Endothelial cell of umbilical vein (primary cell): ENCODE data around the gene KIFC3.

ENCODE experiments used
- EZH2 ChIP-seq: IDR thresholded peaks from 2 replicates; pipeline ENCODE4 v1.6.1; 2012; ENCODE audit warnings: borderline replicate concordance, low read depth, mild to moderate bottlenecking, moderate library complexity, low read length, inconsistent platforms; ENCODE audit not compliant: severe bottlenecking
- FOS ChIP-seq: IDR thresholded peaks from 2 replicates; pipeline ENCODE4 v1.6.1; 2011; ENCODE audit warnings: mild to moderate bottlenecking, low read length, moderate library complexity, borderline replicate concordance; ENCODE audit not compliant: insufficient read depth
- GATA2 ChIP-seq: IDR thresholded peaks from 2 replicates; pipeline ENCODE4 v1.7.0; 2011; ENCODE audit warnings: low read depth, mild to moderate bottlenecking, moderate library complexity, mixed read lengths, low read length; ENCODE audit not compliant: insufficient read length, insufficient read depth
- JUN ChIP-seq: IDR thresholded peaks from 2 replicates; pipeline ENCODE4 v1.6.1; 2011; ENCODE audit warnings: borderline replicate concordance, low read depth; ENCODE audit not compliant: insufficient read length, insufficient read depth
- MYC ChIP-seq: IDR thresholded peaks from one replicate; pipeline ENCODE4 v1.6.1; 2011; ENCODE audit warnings: mild to moderate bottlenecking, low read depth, low read length
- POLR2A ChIP-seq: IDR thresholded peaks from 2 replicates; pipeline ENCODE4 v1.6.1; 2012; ENCODE audit warnings: low read depth, mild to moderate bottlenecking, control low read depth, low read length
- POLR2AphosphoS5 ChIP-seq: IDR thresholded peaks from 2 replicates; pipeline ENCODE4 v1.6.1; 2012; ENCODE audit warnings: low read depth, mild to moderate bottlenecking, control low read depth, low read length, moderate library complexity; ENCODE audit not compliant: insufficient read depth
- TF ChIP-seq, protein P1 (sequence below), 2 donors: IDR thresholded peaks; 1 replicate in 1 of 2; 2 replicates in 1 of 2; pipeline ENCODE4 v1.5.1; 2011; ENCODE audit warnings: low read length in 2 of 2, mild to moderate bottlenecking in 2 of 2, moderate library complexity in 2 of 2, control low read depth in 1 of 2, inconsistent platforms in 1 of 2, low read depth in 1 of 2; ENCODE audit not compliant: insufficient read depth in 1 of 2; ENCODE audit errors: extremely low read depth in 1 of 2
- TF ChIP-seq, protein P2 (sequence below): IDR thresholded peaks from 2 replicates; pipeline ENCODE4 v1.6.1; 2011; ENCODE audit not compliant: insufficient read depth, insufficient read length

DNA sequence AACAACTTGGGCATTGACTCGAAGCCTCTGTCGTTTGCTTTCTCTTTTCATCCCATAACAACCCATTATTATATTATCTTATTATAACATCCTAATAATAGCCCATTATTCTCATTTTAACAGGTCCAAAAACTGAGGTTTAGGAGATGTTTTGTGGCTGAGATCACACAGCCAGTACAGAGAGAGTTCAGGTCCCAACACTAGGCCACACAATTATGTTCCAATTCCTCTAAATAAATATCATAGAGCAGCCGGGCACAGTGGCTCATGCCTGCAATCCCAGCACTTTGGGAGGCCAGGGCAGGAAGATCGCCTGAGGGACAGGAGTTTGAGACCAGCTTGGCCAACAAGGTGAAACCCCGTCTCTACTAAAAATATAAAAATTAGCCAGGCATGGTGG is 40.3 kb upstream of the KIFC3 start:
- TF ChIP-seq, protein P1, sequence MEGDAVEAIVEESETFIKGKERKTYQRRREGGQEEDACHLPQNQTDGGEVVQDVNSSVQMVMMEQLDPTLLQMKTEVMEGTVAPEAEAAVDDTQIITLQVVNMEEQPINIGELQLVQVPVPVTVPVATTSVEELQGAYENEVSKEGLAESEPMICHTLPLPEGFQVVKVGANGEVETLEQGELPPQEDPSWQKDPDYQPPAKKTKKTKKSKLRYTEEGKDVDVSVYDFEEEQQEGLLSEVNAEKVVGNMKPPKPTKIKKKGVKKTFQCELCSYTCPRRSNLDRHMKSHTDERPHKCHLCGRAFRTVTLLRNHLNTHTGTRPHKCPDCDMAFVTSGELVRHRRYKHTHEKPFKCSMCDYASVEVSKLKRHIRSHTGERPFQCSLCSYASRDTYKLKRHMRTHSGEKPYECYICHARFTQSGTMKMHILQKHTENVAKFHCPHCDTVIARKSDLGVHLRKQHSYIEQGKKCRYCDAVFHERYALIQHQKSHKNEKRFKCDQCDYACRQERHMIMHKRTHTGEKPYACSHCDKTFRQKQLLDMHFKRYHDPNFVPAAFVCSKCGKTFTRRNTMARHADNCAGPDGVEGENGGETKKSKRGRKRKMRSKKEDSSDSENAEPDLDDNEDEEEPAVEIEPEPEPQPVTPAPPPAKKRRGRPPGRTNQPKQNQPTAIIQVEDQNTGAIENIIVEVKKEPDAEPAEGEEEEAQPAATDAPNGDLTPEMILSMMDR (IDR thresholded peaks at IDR 0.05; ENCODE audit: extremely low read depth in 1 of 2, insufficient read depth in 1 of 2, low read depth in 1 of 2, low read length in 2 of 2): no peak
- TF ChIP-seq POLR2A: no peak
- TF ChIP-seq MYC: no peak
- no peak for TF ChIP-seq GATA2
- no peak for TF ChIP-seq EZH2
- TF ChIP-seq POLR2AphosphoS5: no peak
- TF ChIP-seq FOS: no peak
- TF ChIP-seq, protein P2, sequence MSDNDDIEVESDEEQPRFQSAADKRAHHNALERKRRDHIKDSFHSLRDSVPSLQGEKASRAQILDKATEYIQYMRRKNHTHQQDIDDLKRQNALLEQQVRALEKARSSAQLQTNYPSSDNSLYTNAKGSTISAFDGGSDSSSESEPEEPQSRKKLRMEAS: no peak
- no peak for TF ChIP-seq JUN
